Endothelial cell of umbilical vein (primary cell): ENCODE measurements around the gene PARD3B.

Experiments used
- CTCF ChIP-seq, 2 donors: IDR thresholded peaks; 1 replicate in 1 of 2; 2 replicates in 1 of 2; pipeline ENCODE4 v1.5.1; 2011; ENCODE audit warnings: low read length in 2 of 2, mild to moderate bottlenecking in 2 of 2, moderate library complexity in 2 of 2, control low read depth in 1 of 2, inconsistent platforms in 1 of 2, low read depth in 1 of 2; ENCODE audit not compliant: insufficient read depth in 1 of 2; ENCODE audit errors: extremely low read depth in 1 of 2
- EZH2 ChIP-seq: IDR thresholded peaks from 2 replicates; pipeline ENCODE4 v1.6.1; 2012; ENCODE audit warnings: borderline replicate concordance, low read depth, mild to moderate bottlenecking, moderate library complexity, low read length, inconsistent platforms; ENCODE audit not compliant: severe bottlenecking
- FOS ChIP-seq: IDR thresholded peaks from 2 replicates; pipeline ENCODE4 v1.6.1; 2011; ENCODE audit warnings: mild to moderate bottlenecking, low read length, moderate library complexity, borderline replicate concordance; ENCODE audit not compliant: insufficient read depth
- POLR2A ChIP-seq: IDR thresholded peaks from 2 replicates; pipeline ENCODE4 v1.6.1; 2012; ENCODE audit warnings: low read depth, mild to moderate bottlenecking, control low read depth, low read length
- POLR2AphosphoS5 ChIP-seq: IDR thresholded peaks from 2 replicates; pipeline ENCODE4 v1.6.1; 2012; ENCODE audit warnings: low read depth, mild to moderate bottlenecking, control low read depth, low read length, moderate library complexity; ENCODE audit not compliant: insufficient read depth

GRCh38 chr2:205041472-205042130 is 496.3 kb downstream of the PARD3B start:
- TF ChIP-seq CTCF (IDR thresholded peaks at IDR 0.05; ENCODE audit: extremely low read depth in 1 of 2, insufficient read depth in 1 of 2, low read depth in 1 of 2, low read length in 2 of 2) = no peak
- no peak for TF ChIP-seq POLR2A
- no peak for TF ChIP-seq POLR2AphosphoS5
- TF ChIP-seq EZH2 = no peak
- TF ChIP-seq FOS = no peak
